Aorta (tissue), 5 donors: ENCODE results near the gene PAQR4. TPM values are rescaled to one million over a fixed set of nuclear protein-coding genes. Genes with fewer than 3 reads are reported as not detected.

ENCODE experiments used
- ATAC-seq: fragments of 200-7000 bp; cut with Tn5 transposase; one replicate; pipeline ENCODE4 v1.9.1; 2022; ENCODE audit warnings: moderate library complexity; ENCODE audit not compliant: low FRiP score
- DNase-seq, 2 donors: peaks; one replicate each; pipeline ENCODE4 v3.0.0-alpha.2; 2020
- H3K27ac ChIP-seq, 2 donors: one replicate each; pipeline ENCODE4 v1.5.1; 2013; ENCODE audit warnings: low read length in 2 of 2, mild to moderate bottlenecking in 2 of 2, moderate library complexity in 2 of 2, control low read depth in 1 of 2, inconsistent platforms in 1 of 2, low read depth in 1 of 2
- H3K27me3 ChIP-seq, 2 donors: one replicate each; pipeline ENCODE4 v1.6.1; 2013; ENCODE audit warnings: control low read depth in 1 of 2, low read length in 1 of 2, mild to moderate bottlenecking in 1 of 2, moderate library complexity in 1 of 2; ENCODE audit not compliant: insufficient read depth in 2 of 2, control insufficient read depth in 1 of 2
- H3K36me3 ChIP-seq, 2 donors: one replicate each; pipeline ENCODE4 v1.6.1; 2013; ENCODE audit warnings: control low read depth in 1 of 2, low read length in 1 of 2, mild to moderate bottlenecking in 1 of 2; ENCODE audit not compliant: insufficient read depth in 2 of 2, control insufficient read depth in 1 of 2
- H3K4me1 ChIP-seq, 2 donors: one replicate each; pipeline ENCODE4 v1.6.1; 2013; ENCODE audit warnings: low read length in 2 of 2, control low read depth in 1 of 2, mild to moderate bottlenecking in 1 of 2, moderate library complexity in 1 of 2; ENCODE audit not compliant: insufficient read depth in 2 of 2, control insufficient read depth in 1 of 2
- H3K4me3 ChIP-seq, 2 donors: one replicate each; pipeline ENCODE4 v1.5.1; 2013; ENCODE audit warnings: low read length in 2 of 2, control low read depth in 1 of 2, mild to moderate bottlenecking in 1 of 2
- H3K9me3 ChIP-seq: one replicate; pipeline ENCODE4 v1.6.1; 2013; ENCODE audit warnings: mild to moderate bottlenecking, low read length; ENCODE audit not compliant: control insufficient read depth
- WGBS, 2 donors: extraction: QIAGEN DNeasy Blood & Tissue Kit; methylation state at CpG; one replicate each; pipeline ENCODE4 v1.1.7; 2013; 5-methylcytosine and 5-hydroxymethylcytosine counted together
- intact Hi-C, 2 donors: fragments of 100-400 bp; cut with DNase I; formaldehyde crosslinking; loops; one replicate each; pipeline versions ENCODE4 v1.14.2 to v1.15.0; 2022
- polyA plus RNA-seq, 2 donors: library from polyadenylated mRNA; stranded (reverse); fragments of 200-250 nt; gene quantifications; one replicate each; pipeline ENCODE4 v1.2.3, GENCODE V29; 2013
- total RNA-seq, 2 donors: library from RNA; stranded (reverse); fragmentation: NEBNext Ultra II Directional; extraction: Animal tissue kit (Norgen Biotek cat#: 25700); gene quantifications; one replicate each; pipeline ENCODE4 v1.2.1, GENCODE V29; 2021
- donor health status: healthy with polysubstance abuse.
- donor health status: Bipolar disorder and iron deficiency.
- donor health status: DM: no; HTN: no; CAD: no.
- donor health status: DM: no; HTN: no; CAD: no.
- donor health status: DM: yes; HTN: yes; CAD: no.

The PAQR4 gene
- total and polyA plus RNA-seq, 4 donors: 1.5 to 5.7 (median 3.3) TPM

GRCh38 chr16:2960183-2961010 lies 8.8 kb upstream of the PAQR4 start:
- no peaks in the 10 kb centered on the region for H3K27me3 ChIP-seq
- DNase-seq: no peak
- no peak for ATAC-seq
- H3K9me3 ChIP-seq: no peaks in the 10 kb centered on the region
- H3K27ac ChIP-seq: no peak overlapping the region
- intact Hi-C loops: no loop called here
- WGBS, 2 donors: 69 to 71% methylated on average over 17 of the region's 17 CpGs
- H3K4me3 ChIP-seq: no peak overlapping the region
- no peaks in the 10 kb centered on the region for H3K4me1 ChIP-seq
- H3K36me3 ChIP-seq: no peaks in the 10 kb centered on the region

- ATAC-seq: no peak
- H3K4me3 ChIP-seq: no peak overlapping the region
- intact Hi-C loops: no loop called here
- no peaks in the 10 kb centered on the region for H3K4me1 ChIP-seq
- no peaks in the 10 kb centered on the region for H3K36me3 ChIP-seq
- H3K27ac ChIP-seq: no peak overlapping the region
- DNase-seq: no peak
- H3K9me3 ChIP-seq: no peaks in the 10 kb centered on the region
- 21 to 23% methylated on average over 28 of the region's 28 CpGs for WGBS, 2 donors
- no peaks in the 10 kb centered on the region for H3K27me3 ChIP-seq
Measured at GRCh38 chr16:2962334-2963073, 6.6 kb upstream of the PAQR4 start.

- Histone ChIP-seq H3K4me3 (no peak overlapping the region), H3K36me3 (no peaks in the 10 kb centered on the region), H3K27ac (no peak overlapping the region), H3K27me3 (no peaks in the 10 kb centered on the region), H3K9me3 (no peaks in the 10 kb centered on the region), H3K4me1 (no peaks in the 10 kb centered on the region)
- ATAC-seq (no peak), DNase-seq (no peak)
- intact Hi-C loops: no loop called here
- WGBS, 2 donors: 1 to 2% methylated on average over 21 to 40 of the region's 40 CpGs
Measured at GRCh38 chr16:2963074-2963722, 6.0 kb upstream of the PAQR4 start.

GRCh38 chr16:2963723-2964474 lies 5.2 kb upstream of the PAQR4 start, which contains the start of gene KREMEN2:
Gene KREMEN2 (plus strand): TSS chr16:2964275. CDS start chr16:2964521, 246 bp downstream.
- intact Hi-C loops: no loop called here
- ATAC-seq: no peak

GRCh38 chr16:2964475-2965336 lies 4.4 kb upstream of the PAQR4 start:
- no peaks in the 10 kb centered on the region for H3K4me1 ChIP-seq
- DNase-seq (no peak), ATAC-seq (no peak)
- H3K36me3 ChIP-seq: no peaks in the 10 kb centered on the region
- H3K4me3 ChIP-seq: no peak overlapping the region
- no peak overlapping the region for H3K27ac ChIP-seq
- 1% methylated on average over 46 to 68 of the region's 68 CpGs for WGBS, 2 donors
- H3K9me3 ChIP-seq: no peaks in the 10 kb centered on the region
- H3K27me3 ChIP-seq: no peaks in the 10 kb centered on the region
- intact Hi-C loops: no loop called here

More at GRCh38 chr16:2963723-2964474, 5.2 kb upstream of the PAQR4 start, which contains the start of gene KREMEN2:
- Histone ChIP-seq H3K9me3 (no peaks in the 10 kb centered on the region), H3K4me3 (no peak within 1 kb of the TSS), H3K27ac (no peak within 1 kb of the TSS), H3K27me3 (no peaks in the 10 kb centered on the region), H3K36me3 (no peaks in the 10 kb centered on the region), H3K4me1 (no peaks in the 10 kb centered on the region)
- DNase-seq: peak in 1 of 2 donors; percentile 49
- 1% methylated on average over 57 to 60 of the region's 60 CpGs for WGBS, 2 donors

- Histone ChIP-seq H3K27me3 (no peaks in the 10 kb centered on the region), H3K27ac (no peak overlapping the region), H3K4me3 (no peak overlapping the region), H3K4me1 (no peaks in the 10 kb centered on the region), H3K9me3 (no peaks in the 10 kb centered on the region), H3K36me3 (no peaks in the 10 kb centered on the region)
- 55 to 57% methylated on average over 39 of the region's 39 CpGs for WGBS, 2 donors
- intact Hi-C loops: no loop called here
- DNase-seq (no peak), ATAC-seq (no peak)
Measured at GRCh38 chr16:2966043-2966807, 2.9 kb upstream of the PAQR4 start.

- no peaks in the 10 kb centered on the region for H3K9me3 ChIP-seq
- no peak for ATAC-seq
- intact Hi-C loops: no loop called here
- no peaks in the 10 kb centered on the region for H3K27me3 ChIP-seq
- WGBS, 2 donors: 3% methylated on average over 31 to 46 of the region's 46 CpGs
- H3K4me1 ChIP-seq: no peaks in the 10 kb centered on the region
- no peak overlapping the region for H3K4me3 ChIP-seq
- H3K36me3 ChIP-seq: no peaks in the 10 kb centered on the region
- peak in 1 of 2 donors; percentile 53 for DNase-seq
- no peak overlapping the region for H3K27ac ChIP-seq
Measured at GRCh38 chr16:2966808-2967191, 2.3 kb upstream of the PAQR4 start.
